ENCODE results near the gene STYK1. TPM values are rescaled to one million over a fixed set of nuclear protein-coding genes. Genes with fewer than 3 reads are reported as not detected.

Gene STYK1
- total RNA-seq, 1 donor from 2014 or later, result 4.2 TPM

Other genes with a start within 250 kb of the STYK1 start
- not detected in 2 replicates for gene KLRC2, start 238.0 kb downstream of the STYK1 start, total RNA-seq
- not detected in 2 replicates for gene KLRC1, start 220.7 kb downstream of the STYK1 start, total RNA-seq
- 0.60 and 7.8 TPM in 2 replicates for gene EIF2S3B, start 168.2 kb downstream of the STYK1 start, total RNA-seq
- 6.1 and 13.5 TPM in 2 replicates for gene MAGOHB, start 60.4 kb downstream of the STYK1 start, total RNA-seq
- 127 and 170 TPM in 2 replicates for gene YBX3, start 49.3 kb upstream of the STYK1 start, total RNA-seq
- not detected in 2 replicates for gene TAS2R7, start 128.6 kb upstream of the STYK1 start, total RNA-seq
- gene TAS2R8, start 133.2 kb upstream of the STYK1 start, total RNA-seq, result not detected in 2 replicates
- under 0.01 TPM in 1 of 2 replicates, not detected in the other for gene TAS2R9, start 136.1 kb upstream of the STYK1 start, total RNA-seq
- under 0.01 and 0.22 TPM in 2 replicates for gene TAS2R10, start 152.3 kb upstream of the STYK1 start, total RNA-seq
- 0.22 and 0.40 TPM in 2 replicates for gene PRR4, start 175.4 kb upstream of the STYK1 start, total RNA-seq
- gene PRH1, start 210.2 kb upstream of the STYK1 start, total RNA-seq, result 5.2 and 8.3 TPM in 2 replicates
- gene TAS2R13, start 235.5 kb upstream of the STYK1 start, total RNA-seq, result 0.20 and 0.44 TPM in 2 replicates

Data from lung microvascular endothelial cell (primary cell).